Measurements from ENCODE around the gene IFNLR1.

IFNLR1 gene

GRCh38 chr1:24126018-24126671 is 60.9 kb downstream of the IFNLR1 start:
- TF ChIP-seq CREB1 (IDR thresholded peaks at IDR 0.05; ENCODE audit: low read depth) (no peak), FOXM1 (IDR thresholded peaks at IDR 0.05; ENCODE audit: borderline replicate concordance, low read depth) (no peak), EP300 (IDR thresholded peaks at IDR 0.05; ENCODE audit: borderline replicate concordance) (no peak), CEBPB (IDR thresholded peaks at IDR 0.05) (no peak), EGR1 (IDR thresholded peaks at IDR 0.05) (no peak), ZBTB7A (IDR thresholded peaks at IDR 0.05; ENCODE audit: low read depth) (no peak), REST (IDR thresholded peaks at IDR 0.05; ENCODE audit: low read depth) (no peak), NFIC (IDR thresholded peaks at IDR 0.05) (no peak), TEAD4 (IDR thresholded peaks at IDR 0.05) (no peak), MAX (IDR thresholded peaks at IDR 0.05) (no peak), TAF1 (IDR thresholded peaks at IDR 0.05; ENCODE audit: low read depth) (no peak), YY1 (IDR thresholded peaks at IDR 0.05; ENCODE audit: low read depth) (no peak), USF1 (IDR thresholded peaks at IDR 0.05) (no peak), TCF12 (IDR thresholded peaks at IDR 0.05; ENCODE audit: low read depth) (no peak), RAD21 (IDR thresholded peaks at IDR 0.05; ENCODE audit: low read depth) (no peak)

GRCh38 chr1:24125456-24125855 is 61.6 kb downstream of the IFNLR1 start:
- no peak for TF ChIP-seq FOXM1 (IDR thresholded peaks at IDR 0.05; ENCODE audit: borderline replicate concordance, low read depth)
- TF ChIP-seq TEAD4 (IDR thresholded peaks at IDR 0.05) = no peak
- TF ChIP-seq TCF12 (IDR thresholded peaks at IDR 0.05; ENCODE audit: low read depth) = no peak
- no peak for TF ChIP-seq USF1 (IDR thresholded peaks at IDR 0.05)
- TF ChIP-seq RAD21 (IDR thresholded peaks at IDR 0.05; ENCODE audit: low read depth) = no peak
- TF ChIP-seq EGR1 (IDR thresholded peaks at IDR 0.05) = no peak
- TF ChIP-seq CREB1 (IDR thresholded peaks at IDR 0.05; ENCODE audit: low read depth) = no peak
- no peak for TF ChIP-seq CEBPB (IDR thresholded peaks at IDR 0.05)
- TF ChIP-seq ZBTB7A (IDR thresholded peaks at IDR 0.05; ENCODE audit: low read depth) = no peak
- TF ChIP-seq NFIC (IDR thresholded peaks at IDR 0.05) = no peak
- no peak for TF ChIP-seq TAF1 (IDR thresholded peaks at IDR 0.05; ENCODE audit: low read depth)
- TF ChIP-seq REST (IDR thresholded peaks at IDR 0.05; ENCODE audit: low read depth) = no peak
- TF ChIP-seq MAX (IDR thresholded peaks at IDR 0.05) = no peak
- TF ChIP-seq EP300 (IDR thresholded peaks at IDR 0.05; ENCODE audit: borderline replicate concordance) = no peak

- TF ChIP-seq CREB1 (IDR thresholded peaks at IDR 0.05; ENCODE audit: low read depth) (no peak), EP300 (IDR thresholded peaks at IDR 0.05; ENCODE audit: borderline replicate concordance) (no peak), USF1 (IDR thresholded peaks at IDR 0.05) (no peak), TEAD4 (IDR thresholded peaks at IDR 0.05) (no peak), TAF1 (IDR thresholded peaks at IDR 0.05; ENCODE audit: low read depth) (no peak), EGR1 (IDR thresholded peaks at IDR 0.05) (no peak), NFIC (IDR thresholded peaks at IDR 0.05) (no peak), FOXM1 (IDR thresholded peaks at IDR 0.05; ENCODE audit: borderline replicate concordance, low read depth) (no peak), RAD21 (IDR thresholded peaks at IDR 0.05; ENCODE audit: low read depth) (no peak), YY1 (IDR thresholded peaks at IDR 0.05; ENCODE audit: low read depth) (no peak), CEBPB (IDR thresholded peaks at IDR 0.05) (no peak), REST (IDR thresholded peaks at IDR 0.05; ENCODE audit: low read depth) (no peak), TCF12 (IDR thresholded peaks at IDR 0.05; ENCODE audit: low read depth) (no peak), MAX (IDR thresholded peaks at IDR 0.05) (no peak)
These were observed 62.1 kb downstream of the IFNLR1 start for GRCh38 chr1:24124980-24125379.
